OCI-LY3 (cell line): ENCODE results near the gene ATG10.

Experiments
- EZH2phosphoT487 ChIP-seq: fragments of 200-600 bp; shearing (Covaris generic); IDR thresholded peaks from 2 replicates; pipeline ENCODE4 v1.6.1; 2018; ENCODE audit warnings: antibody characterized with exemption, mixed run types, low read depth
- TF ChIP-seq, protein P1 (sequence below): fragments of 200-600, 300-600 bp; sonication (generic); IDR thresholded peaks from 2 replicates; pipeline ENCODE4 v1.5.1; 2014; ENCODE audit warnings: antibody characterized with exemption, low read length, low read depth

DNA sequence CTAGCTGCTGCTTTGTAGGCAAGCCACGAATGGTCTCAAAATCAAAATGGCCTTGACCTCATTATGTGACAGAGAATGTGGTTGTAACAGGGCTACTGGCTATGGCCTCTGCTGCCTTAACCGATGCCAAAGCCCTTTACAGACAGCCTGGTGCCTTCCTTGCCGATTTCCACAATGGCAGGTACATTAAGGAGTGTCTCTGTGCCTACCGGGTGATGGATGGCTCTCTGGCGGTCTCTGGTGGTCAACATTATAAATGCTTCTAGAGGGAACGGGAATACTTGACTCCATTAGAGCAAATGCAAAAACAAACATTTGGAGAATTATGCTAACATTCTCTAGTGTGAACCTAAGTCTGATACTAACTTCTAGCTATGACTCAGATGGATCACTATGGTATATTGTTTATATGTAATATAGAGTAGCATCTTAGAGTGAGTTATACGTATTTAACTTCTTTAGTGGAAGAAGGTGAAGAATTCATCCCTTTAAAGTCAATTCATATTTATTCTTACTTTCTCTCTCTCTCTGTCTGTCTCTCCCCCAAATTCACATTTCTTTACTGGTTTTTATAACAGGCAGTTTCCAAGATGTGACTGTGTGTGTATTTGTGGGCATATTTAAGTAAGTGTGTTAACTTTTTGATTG, 253.8 kb downstream of the ATG10 start:
- TF ChIP-seq, protein P1, sequence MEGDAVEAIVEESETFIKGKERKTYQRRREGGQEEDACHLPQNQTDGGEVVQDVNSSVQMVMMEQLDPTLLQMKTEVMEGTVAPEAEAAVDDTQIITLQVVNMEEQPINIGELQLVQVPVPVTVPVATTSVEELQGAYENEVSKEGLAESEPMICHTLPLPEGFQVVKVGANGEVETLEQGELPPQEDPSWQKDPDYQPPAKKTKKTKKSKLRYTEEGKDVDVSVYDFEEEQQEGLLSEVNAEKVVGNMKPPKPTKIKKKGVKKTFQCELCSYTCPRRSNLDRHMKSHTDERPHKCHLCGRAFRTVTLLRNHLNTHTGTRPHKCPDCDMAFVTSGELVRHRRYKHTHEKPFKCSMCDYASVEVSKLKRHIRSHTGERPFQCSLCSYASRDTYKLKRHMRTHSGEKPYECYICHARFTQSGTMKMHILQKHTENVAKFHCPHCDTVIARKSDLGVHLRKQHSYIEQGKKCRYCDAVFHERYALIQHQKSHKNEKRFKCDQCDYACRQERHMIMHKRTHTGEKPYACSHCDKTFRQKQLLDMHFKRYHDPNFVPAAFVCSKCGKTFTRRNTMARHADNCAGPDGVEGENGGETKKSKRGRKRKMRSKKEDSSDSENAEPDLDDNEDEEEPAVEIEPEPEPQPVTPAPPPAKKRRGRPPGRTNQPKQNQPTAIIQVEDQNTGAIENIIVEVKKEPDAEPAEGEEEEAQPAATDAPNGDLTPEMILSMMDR, result peak; percentile 75
- TF ChIP-seq EZH2phosphoT487, result no peak
